HEK293T (cell line): ENCODE results near the gene RAC3.
"Not testable (repeated sequence)": the region's sequence is repeated elsewhere in the genome, so short reads cannot be mapped to it uniquely, and the experiment has no call there.

Source experiments
- FOXM1 ChIP-seq: fragments of 450-650 bp; IDR thresholded peaks from 2 replicates; pipeline ENCODE4 v1.6.1; 2017; ENCODE audit warnings: mild to moderate bottlenecking, borderline replicate concordance
- HDGF ChIP-seq: fragments of 450-650 bp; IDR thresholded peaks from 2 replicates; pipeline ENCODE4 v1.6.1; 2017; ENCODE audit warnings: antibody characterized with exemption, borderline replicate concordance
- TARDBP ChIP-seq: fragments of 450-650 bp; IDR thresholded peaks from 2 replicates; pipeline ENCODE4 v1.6.1; 2016

GRCh38 chr17:82038796-82039409, 7.4 kb downstream of the RAC3 start:
- TF ChIP-seq FOXM1, HDGF, TARDBP: not testable (repeated sequence)
